ENCODE data around the gene ZNF433. TPM values are rescaled to one million over a fixed set of nuclear protein-coding genes. Genes with fewer than 3 reads are reported as not detected.

Gene ZNF433
- total and polyA plus RNA-seq, 2 experiments from 2014 or later: 1.5 to 5.0 TPM

- Histone ChIP-seq H3K9me3 (ENCODE audit: low read depth) (no peaks in the 10 kb centered on the region), H3K9ac (peak overlapping the region; percentile 79), H4K20me1 (ENCODE audit: insufficient read depth) (no peaks in the 10 kb centered on the region), H3K9me2 (ENCODE audit: insufficient read depth) (no peaks in the 10 kb centered on the region), H3K27ac (peak overlapping the region; percentile 59), H3K4me3 (peak overlapping the region; percentile 87), H3F3A (ENCODE audit: insufficient read depth) (peaks cover 10% of the 10 kb centered on the region), H3K27me3 (replicated peaks; ENCODE audit: insufficient read depth) (no peaks in the 10 kb centered on the region), H3K36me3 (ENCODE audit: low read depth) (no peaks in the 10 kb centered on the region), H2AFZ (peak overlapping the region; percentile 96), H3K79me2 (ENCODE audit: insufficient read depth) (peaks cover 32% of the 10 kb centered on the region), H3K4me2 (ENCODE audit: unreplicated experiment) (peak overlapping the region; percentile 98), H3K4me1 (ENCODE audit: insufficient read depth) (peaks cover 11% of the 10 kb centered on the region; the same call in 1 of the 2 replicates)
- 1 to 2% methylated on average over 49 to 51 of the region's 54 CpGs for WGBS, 2 experiments (ENCODE audit: low coverage in 1 of 2, low lambda C conversion rate in 2 of 2, missing lambda C conversion rate in 2 of 2)
- TF ChIP-seq EZH2phosphoT487 (IDR thresholded peaks at IDR 0.05; ENCODE audit: insufficient read depth, low read depth) (no peak), EZH2 (IDR thresholded peaks at IDR 0.05; ENCODE audit: insufficient read depth, poor library complexity, severe bottlenecking) (no peak)
- peak; percentile 99 for DNase-seq
- in situ Hi-C loops (cut with MboI): no loop called here
These were observed 47.8 kb downstream of the ZNF433 start for GRCh38 chr19:11987405-11988281.

GRCh38 chr19:11986754-11987153, 48.7 kb downstream of the ZNF433 start:
- Histone ChIP-seq H3K27ac (no peak overlapping the region), H3K27me3 (replicated peaks; ENCODE audit: insufficient read depth) (no peaks in the 10 kb centered on the region), H3K79me2 (ENCODE audit: insufficient read depth) (peaks cover 27% of the 10 kb centered on the region), H3K36me3 (ENCODE audit: low read depth) (no peaks in the 10 kb centered on the region), H3K9ac (no peak overlapping the region), H3K4me3 (no peak overlapping the region), H3K9me3 (ENCODE audit: low read depth) (no peaks in the 10 kb centered on the region), H4K20me1 (ENCODE audit: insufficient read depth) (no peaks in the 10 kb centered on the region), H2AFZ (no peak overlapping the region), H3K4me1 (ENCODE audit: insufficient read depth) (peaks cover 7% of the 10 kb centered on the region; the same call in 1 of the 2 replicates), H3K4me2 (ENCODE audit: unreplicated experiment) (no peak overlapping the region), H3K9me2 (ENCODE audit: insufficient read depth) (no peaks in the 10 kb centered on the region), H3F3A (ENCODE audit: insufficient read depth) (peaks cover 10% of the 10 kb centered on the region)
- WGBS, 2 experiments (ENCODE audit: low coverage in 1 of 2, low lambda C conversion rate in 2 of 2, missing lambda C conversion rate in 2 of 2): 83 to 84% methylated on average over 17 of the region's 17 CpGs
- no peak for TF ChIP-seq EZH2phosphoT487 (IDR thresholded peaks at IDR 0.05; ENCODE audit: insufficient read depth, low read depth)
- TF ChIP-seq EZH2 (IDR thresholded peaks at IDR 0.05; ENCODE audit: insufficient read depth, poor library complexity, severe bottlenecking): no peak
- in situ Hi-C loops (cut with MboI): no loop called here
- DNase-seq: no peak

GRCh38 chr19:11984986-11985385, 50.5 kb downstream of the ZNF433 start:
- no peaks in the 10 kb centered on the region for H3K36me3 ChIP-seq (ENCODE audit: low read depth)
- in situ Hi-C loops (cut with MboI): no loop called here
- 0 out of 2 replicates have a peak, but pooled peaks cover 5% of the 10 kb centered on the region for H3K4me1 ChIP-seq (ENCODE audit: insufficient read depth)
- H3K27ac ChIP-seq: no peak overlapping the region
- H3K27me3 ChIP-seq (replicated peaks; ENCODE audit: insufficient read depth): no peaks in the 10 kb centered on the region
- H3K4me3 ChIP-seq: no peak overlapping the region
- peaks cover 6% of the 10 kb centered on the region for H3F3A ChIP-seq (ENCODE audit: insufficient read depth)
- no peak for TF ChIP-seq EZH2phosphoT487 (IDR thresholded peaks at IDR 0.05; ENCODE audit: insufficient read depth, low read depth)
- no peak for TF ChIP-seq EZH2 (IDR thresholded peaks at IDR 0.05; ENCODE audit: insufficient read depth, poor library complexity, severe bottlenecking)
- no peaks in the 10 kb centered on the region for H3K9me2 ChIP-seq (ENCODE audit: insufficient read depth)
- no peaks in the 10 kb centered on the region for H4K20me1 ChIP-seq (ENCODE audit: insufficient read depth)
- H3K4me2 ChIP-seq (ENCODE audit: unreplicated experiment): no peak overlapping the region
- H2AFZ ChIP-seq: no peak overlapping the region
- 19 to 23% methylated on average over 5 of the region's 5 CpGs for WGBS, 2 experiments (ENCODE audit: low coverage in 1 of 2, low lambda C conversion rate in 2 of 2, missing lambda C conversion rate in 2 of 2)
- DNase-seq: no peak
- H3K9me3 ChIP-seq (ENCODE audit: low read depth): peaks cover 8% of the 10 kb centered on the region
- H3K9ac ChIP-seq: no peak overlapping the region
- peaks cover 9% of the 10 kb centered on the region for H3K79me2 ChIP-seq (ENCODE audit: insufficient read depth)

DNA sequence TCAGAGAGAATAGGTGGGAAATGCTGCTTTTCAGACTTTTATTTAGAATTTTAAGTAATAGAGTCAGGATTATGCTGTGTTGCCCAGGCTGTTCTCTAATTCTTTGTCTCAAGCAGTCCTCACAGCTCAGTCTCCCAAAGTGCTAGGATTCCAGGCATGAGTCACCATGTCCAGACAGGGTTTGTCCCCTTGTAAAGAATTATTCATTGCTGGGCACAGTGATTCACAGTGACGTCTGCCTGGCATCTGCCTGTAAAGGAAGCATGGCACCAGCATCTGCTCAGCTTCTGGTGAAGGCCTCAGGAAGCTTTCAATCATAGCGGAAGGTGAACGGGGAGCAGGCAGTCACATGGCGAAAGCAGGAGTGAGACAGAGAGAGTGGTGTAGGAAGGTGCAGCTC, 53.0 kb downstream of the ZNF433 start:
- Histone ChIP-seq H3K79me2 (ENCODE audit: insufficient read depth) (no peaks in the 10 kb centered on the region), H3K4me2 (ENCODE audit: unreplicated experiment) (no peak overlapping the region), H3F3A (ENCODE audit: insufficient read depth) (peaks cover 6% of the 10 kb centered on the region), H3K9me3 (ENCODE audit: low read depth) (peaks cover 16% of the 10 kb centered on the region), H3K27ac (peak overlapping the region; percentile 38), H4K20me1 (ENCODE audit: insufficient read depth) (no peaks in the 10 kb centered on the region), H3K4me3 (no peak overlapping the region), H3K4me1 (ENCODE audit: insufficient read depth) (0 out of 2 replicates have a peak, but pooled peaks cover 5% of the 10 kb centered on the region), H3K36me3 (ENCODE audit: low read depth) (peaks cover 11% of the 10 kb centered on the region; the same call in 1 of the 2 replicates), H3K9me2 (ENCODE audit: insufficient read depth) (no peaks in the 10 kb centered on the region), H2AFZ (no peak overlapping the region), H3K9ac (no peak overlapping the region), H3K27me3 (replicated peaks; ENCODE audit: insufficient read depth) (no peaks in the 10 kb centered on the region)
- DNase-seq: peak; percentile 72
- TF ChIP-seq EZH2 (IDR thresholded peaks at IDR 0.05; ENCODE audit: insufficient read depth, poor library complexity, severe bottlenecking) (no peak), EZH2phosphoT487 (IDR thresholded peaks at IDR 0.05; ENCODE audit: insufficient read depth, low read depth) (no peak)
- in situ Hi-C loops (cut with MboI): no loop called here
- 69 to 71% methylated on average over 4 of the region's 4 CpGs for whole genome bisulfite sequencing, 2 experiments (ENCODE audit: low coverage in 1 of 2, low lambda C conversion rate in 2 of 2, missing lambda C conversion rate in 2 of 2)
